CD14-positive monocyte (primary cell): ENCODE data around the gene LRRC74A. TPM values are rescaled to one million over a fixed set of nuclear protein-coding genes. Genes with fewer than 3 reads are reported as not detected.
A peak's percentile ranks its signal among the peaks of the same experiment; 100 is the strongest.

Source experiments
- DNase-seq, 3 donors: peaks; one replicate each; pipeline ENCODE4 v3.0.0-alpha.2; 2011 to 2022
- H2AFZ ChIP-seq: 2 replicates; pipeline ENCODE4 v1.6.0; 2012; ENCODE audit warnings: mild to moderate bottlenecking, low read depth, low read length, inconsistent platforms; ENCODE audit not compliant: insufficient read depth, poor library complexity, severe bottlenecking
- H3K27ac ChIP-seq, 2 donors: 1 replicate in 1 of 2; 2 replicates in 1 of 2; pipeline ENCODE4 v1.5.1; 2012 to 2013; ENCODE audit warnings: low read length in 2 of 2, control low read depth in 1 of 2, inconsistent platforms in 1 of 2, low read depth in 1 of 2, mild to moderate bottlenecking in 1 of 2
- H3K27me3 ChIP-seq, 2 donors: one replicate each; pipeline versions ENCODE4 v1.6.0 to v1.6.1; 2011 to 2013; ENCODE audit warnings: low read length in 2 of 2; ENCODE audit not compliant: control insufficient read depth in 2 of 2, insufficient read depth in 2 of 2
- H3K36me3 ChIP-seq, 2 donors: replicated peaks in 1 of 2; 1 replicate in 1 of 2; 2 replicates in 1 of 2; pipeline versions ENCODE4 v1.5.1 to v1.6.1; 2012 to 2013; ENCODE audit warnings: low read length in 2 of 2, control low read depth in 1 of 2, inconsistent platforms in 1 of 2, mild to moderate bottlenecking in 1 of 2; ENCODE audit not compliant: insufficient read depth in 2 of 2, control insufficient read depth in 1 of 2
- H3K4me1 ChIP-seq, 2 donors: 1 replicate in 1 of 2; 2 replicates in 1 of 2; pipeline versions ENCODE4 v1.5.1 to v1.6.1; 2012 to 2013; ENCODE audit warnings: low read length in 2 of 2, control low read depth in 1 of 2, inconsistent platforms in 1 of 2, mild to moderate bottlenecking in 1 of 2, moderate library complexity in 1 of 2; ENCODE audit not compliant: insufficient read depth in 2 of 2, control insufficient read depth in 1 of 2
- H3K4me2 ChIP-seq: replicated peaks from 2 replicates; pipeline ENCODE3; 2012; ENCODE audit warnings: low read length, moderate library complexity, mild to moderate bottlenecking; ENCODE audit not compliant: poor library complexity, severe bottlenecking; ENCODE audit errors: extremely low read depth
- H3K4me3 ChIP-seq, 3 experiments: fragments of 200-600 bp in 1 of 3; sonication (generic) in 1 of 3; replicated peaks in 1 of 3; 1 replicate in 2 of 3; 2 replicates in 1 of 3; pipeline ENCODE4 v1.5.1; 2011 to 2013; ENCODE audit warnings: low read length in 3 of 3, mild to moderate bottlenecking in 3 of 3, control low read depth in 2 of 3, low read depth in 2 of 3, inconsistent platforms in 1 of 3, moderate library complexity in 1 of 3
- H3K79me2 ChIP-seq: 2 replicates; pipeline ENCODE4 v1.6.0; 2012; ENCODE audit warnings: mild to moderate bottlenecking, control low read depth, inconsistent platforms, low read length, moderate library complexity; ENCODE audit not compliant: insufficient read depth
- H3K9ac ChIP-seq: 2 replicates; pipeline ENCODE4 v1.6.0; 2017; ENCODE audit warnings: low read length, mild to moderate bottlenecking; ENCODE audit not compliant: insufficient read depth, poor library complexity, severe bottlenecking
- H3K9me3 ChIP-seq, 2 donors: replicated peaks in 1 of 2; 1 replicate in 1 of 2; 2 replicates in 1 of 2; pipeline versions ENCODE4 v1.5.1 to v1.6.1; 2012 to 2013; ENCODE audit warnings: low read length in 2 of 2, control low read depth in 1 of 2; ENCODE audit not compliant: control insufficient read depth in 1 of 2, insufficient read depth in 1 of 2
- H4K20me1 ChIP-seq: 2 replicates; pipeline ENCODE4 v1.6.0; 2012; ENCODE audit warnings: mild to moderate bottlenecking, low read length, control low read depth, moderate library complexity; ENCODE audit not compliant: insufficient read depth
- H3K27ac Mint-ChIP-seq, 7 donors: one replicate each; pipeline ENCODE4 v1.8.0; 2020; ENCODE audit warnings: mild to moderate bottlenecking in 7 of 7, mixed read lengths in 7 of 7, moderate library complexity in 6 of 7, inconsistent platforms in 2 of 7
- H3K27me3 Mint-ChIP-seq, 3 donors: one replicate each; pipeline ENCODE4 v1.8.0; 2021 to 2022; ENCODE audit warnings: low read depth in 3 of 3, mild to moderate bottlenecking in 3 of 3, mixed read lengths in 3 of 3, moderate library complexity in 3 of 3, inconsistent platforms in 1 of 3
- H3K36me3 Mint-ChIP-seq, 2 donors: one replicate each; pipeline ENCODE4 v1.8.0; 2020; ENCODE audit warnings: mixed read lengths in 2 of 2, inconsistent platforms in 1 of 2, mild to moderate bottlenecking in 1 of 2
- H3K4me1 Mint-ChIP-seq: one replicate; pipeline ENCODE4 v1.8.0; 2020; ENCODE audit warnings: mild to moderate bottlenecking, mixed read lengths
- H3K4me3 Mint-ChIP-seq, 2 donors: one replicate each; pipeline ENCODE4 v1.8.0; 2020; ENCODE audit warnings: mild to moderate bottlenecking in 2 of 2, mixed read lengths in 2 of 2, moderate library complexity in 1 of 2
- H3K9me3 Mint-ChIP-seq, 7 donors: one replicate each; pipeline ENCODE4 v1.8.0; 2020 to 2022; ENCODE audit warnings: mixed read lengths in 7 of 7, mild to moderate bottlenecking in 6 of 7, moderate library complexity in 6 of 7, inconsistent platforms in 2 of 7
- CTCF ChIP-seq: fragments of 200-600 bp; IDR thresholded peaks from one replicate; pipeline ENCODE4 v1.8.0; 2022; ENCODE audit warnings: antibody characterized with exemption, mild to moderate bottlenecking
- WGBS: methylation state at CpG from one replicate; pipeline ENCODE4 v1.1.5; 2013; ENCODE audit warnings: missing lambda C conversion rate; ENCODE audit not compliant: insufficient coverage; 5-methylcytosine and 5-hydroxymethylcytosine counted together
- intact Hi-C, 2 donors: fragments of 100-400 bp; cut with micrococcal nuclease; formaldehyde crosslinking; loops; one replicate each; pipeline versions ENCODE4 v1.15.0 to v1.15.1; 2023
- polyA plus RNA-seq, 3 donors: library from polyadenylated mRNA; depleted of rRNA in 1 of 3; unstranded in 2 of 3; stranded (reverse) in 1 of 3; fragments of 300-500 nt in 2 of 3; fragments of >200 nt in 1 of 3; fragmentation: Illumina TruSeq in 2 of 3; gene quantifications; 1 replicate in 2 of 3; 2 replicates in 1 of 3; pipeline ENCODE4 v1.2.3, GENCODE V29; 2012 to 2021

Gene LRRC74A
- polyA plus RNA-seq, 3 donors, result 0.24 TPM; not detected in 2

GRCh38 chr14:76842414-76842813 lies 16.2 kb downstream of the LRRC74A start:
- H3K36me3 Mint-ChIP-seq, result peaks cover 2% of the 10 kb centered on the region in 2 donors
- no peaks in the 10 kb centered on the region for H3K9me3 ChIP-seq
- no peaks in the 10 kb centered on the region for H3K9me3 Mint-ChIP-seq
- no peak for DNase-seq
- H2AFZ ChIP-seq, result no peak overlapping the region
- H3K27me3 ChIP-seq, result no peaks in the 10 kb centered on the region
- H3K4me2 ChIP-seq, result no peak overlapping the region
- H4K20me1 ChIP-seq, result no peaks in the 10 kb centered on the region
- H3K27me3 Mint-ChIP-seq, result peaks cover 3 to 4% (median 3%) of the 10 kb centered on the region in 3 donors
- H3K4me1 ChIP-seq, result peaks cover 36 to 37% of the 10 kb centered on the region in 2 donors
- H3K9ac ChIP-seq, result no peak overlapping the region
- intact Hi-C loops, result no loop called here
- no peak overlapping the region for H3K4me3 Mint-ChIP-seq
- no peaks in the 10 kb centered on the region for H3K79me2 ChIP-seq
- H3K36me3 ChIP-seq, result no peaks in the 10 kb centered on the region
- no peak overlapping the region for H3K27ac Mint-ChIP-seq
- H3K27ac ChIP-seq, result no peak overlapping the region
- H3K4me1 Mint-ChIP-seq, result peaks cover 32% of the 10 kb centered on the region
- no peak for TF ChIP-seq CTCF
- no peak overlapping the region for H3K4me3 ChIP-seq

DNA sequence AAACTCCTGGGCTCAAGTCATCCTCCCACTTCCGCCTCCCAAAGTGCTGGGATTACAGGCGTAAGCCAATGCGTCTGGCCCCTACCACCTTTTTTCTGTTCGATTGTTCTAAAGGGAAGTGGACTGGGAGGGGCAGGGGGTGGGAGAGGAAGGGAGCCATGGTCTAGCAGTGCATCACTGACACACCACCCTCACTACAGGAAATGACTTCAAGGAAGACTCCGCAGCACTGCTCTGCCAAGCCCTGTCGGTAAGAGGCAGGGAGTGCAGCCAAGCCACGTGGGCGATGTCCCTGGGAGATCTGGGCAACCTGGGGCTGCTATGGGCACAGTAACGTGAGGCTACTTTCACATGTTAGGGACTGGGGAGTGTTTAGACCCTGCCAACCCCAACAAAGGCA lies 18.0 kb downstream of the LRRC74A start:
- H4K20me1 ChIP-seq, result no peaks in the 10 kb centered on the region
- no peak overlapping the region for H3K9ac ChIP-seq
- peak overlapping the region in 1 of 3 experiments; percentile 34 for H3K4me3 ChIP-seq
- no peaks in the 10 kb centered on the region for H3K79me2 ChIP-seq
- H2AFZ ChIP-seq, result no peak overlapping the region
- H3K27ac ChIP-seq, result peak overlapping the region in 1 of 2 donors; percentile 30
- H3K4me1 ChIP-seq, result peaks cover 36 to 37% of the 10 kb centered on the region in 2 donors
- H3K4me3 Mint-ChIP-seq, result peak overlapping the region in 1 of 2 donors; percentile 35
- peaks cover 0 to 4% (median 3%) of the 10 kb centered on the region in 3 donors for H3K27me3 Mint-ChIP-seq
- no peaks in the 10 kb centered on the region for H3K27me3 ChIP-seq
- WGBS, result no CpG with 5 or more reads among the region's 9 CpGs
- H3K4me1 Mint-ChIP-seq, result peaks cover 32% of the 10 kb centered on the region
- intact Hi-C loops, result no loop called here
- no peaks in the 10 kb centered on the region for H3K9me3 Mint-ChIP-seq
- H3K4me2 ChIP-seq, result peak overlapping the region; percentile 24
- H3K9me3 ChIP-seq, result no peaks in the 10 kb centered on the region
- H3K36me3 Mint-ChIP-seq, result no peaks in the 10 kb centered on the region
- H3K27ac Mint-ChIP-seq, result peak overlapping the region; percentile 64 to 90 (median 75)
- peak; percentile 83 to 92 (median 87) for DNase-seq
- TF ChIP-seq CTCF, result peak; percentile 67
- no peaks in the 10 kb centered on the region for H3K36me3 ChIP-seq
